SJSA1 (cell line): Measurements from ENCODE around the gene MTCL1. TPM values are rescaled to one million over a fixed set of nuclear protein-coding genes. Genes with fewer than 3 reads are reported as not detected.

Experiments
- DNase-seq, 2 experiments: peaks; one replicate each; pipeline ENCODE4 v3.0.0-alpha.2; 2015 to 2020; ENCODE audit warnings: low spot score in 2 of 2, low read depth in 1 of 2
- H3K27ac ChIP-seq: fragments of 250-450 bp; sonication (Bioruptor Pico); 2 replicates; pipeline ENCODE4 v1.5.1; 2020; ENCODE audit warnings: mild to moderate bottlenecking, moderate library complexity
- H3K27me3 ChIP-seq: fragments of 250-450 bp; sonication (Bioruptor Pico); replicated peaks from 2 replicates; pipeline ENCODE4 v1.5.1; 2020; ENCODE audit warnings: mild to moderate bottlenecking, moderate library complexity
- H3K36me3 ChIP-seq: fragments of 250-450 bp; sonication (Bioruptor Pico); 2 replicates; pipeline ENCODE4 v1.5.1; 2020; ENCODE audit warnings: mild to moderate bottlenecking
- H3K4me1 ChIP-seq: fragments of 250-450 bp; sonication (Bioruptor Pico); replicated peaks from 2 replicates; pipeline ENCODE4 v1.6.1; 2021; ENCODE audit warnings: mild to moderate bottlenecking
- H3K4me3 ChIP-seq: fragments of 250-450 bp; sonication (Bioruptor Pico); 2 replicates; pipeline ENCODE4 v1.5.1; 2020; ENCODE audit warnings: mild to moderate bottlenecking
- H3K9me3 ChIP-seq: fragments of 250-450 bp; sonication (Bioruptor Pico); replicated peaks from 2 replicates; pipeline ENCODE4 v1.5.1; 2020; ENCODE audit warnings: mild to moderate bottlenecking
- total RNA-seq: library from RNA; depleted of rRNA; stranded (reverse); fragments of >200 nt; shearing (Covaris generic); gene quantifications from 2 replicates; pipeline ENCODE4 v1.2.3, GENCODE V29; 2014

The MTCL1 gene
- total RNA-seq, 1 experiment from 2014 or later, result 47.7 TPM

DNA sequence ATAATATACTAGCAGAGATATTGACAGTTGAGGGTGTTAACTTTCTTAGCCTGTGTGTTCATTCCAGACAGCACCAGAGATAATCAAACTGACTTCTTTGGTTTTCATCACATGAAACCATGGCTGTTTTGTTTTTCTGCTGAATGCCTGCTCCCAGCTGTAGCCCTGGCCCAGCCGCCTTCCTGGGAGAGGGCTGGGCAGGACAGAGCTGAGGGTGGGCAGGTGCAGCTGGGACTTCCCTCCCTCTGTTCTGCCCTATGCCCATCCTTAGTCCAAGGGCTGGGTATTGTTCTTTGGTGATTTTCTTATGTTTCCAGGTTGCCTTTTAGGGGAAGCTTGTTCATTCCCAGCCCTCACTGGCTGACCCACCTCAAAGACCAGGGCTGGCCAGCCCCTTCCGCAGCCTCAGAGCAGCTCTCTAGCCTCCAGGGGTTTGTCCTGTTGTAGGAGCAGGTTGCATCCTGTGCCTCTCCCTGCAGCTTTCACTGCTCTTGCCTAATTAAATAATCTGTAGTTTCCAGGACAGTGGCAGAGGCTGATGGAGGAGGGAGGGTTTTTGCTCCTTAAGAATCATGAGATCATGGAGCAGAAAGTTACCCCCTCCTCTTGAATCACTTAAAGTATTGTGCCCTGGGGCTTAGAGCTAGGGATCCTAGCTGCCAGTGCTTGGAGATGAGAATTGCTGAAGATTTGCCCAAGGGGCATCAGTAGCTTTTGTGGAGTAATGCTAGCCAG lies 61.4 kb downstream of the MTCL1 start:
- Histone ChIP-seq H3K27me3 (no peaks in the 10 kb centered on the region), H3K36me3 (peaks cover 47% of the 10 kb centered on the region), H3K27ac (no peak overlapping the region), H3K9me3 (peaks cover 2% of the 10 kb centered on the region; the same call in 1 of the 2 replicates), H3K4me3 (no peak overlapping the region), H3K4me1 (no peaks in the 10 kb centered on the region; the same call in 1 of the 2 replicates)
- peak in 1 of 2 experiments; percentile 14 for DNase-seq

DNA sequence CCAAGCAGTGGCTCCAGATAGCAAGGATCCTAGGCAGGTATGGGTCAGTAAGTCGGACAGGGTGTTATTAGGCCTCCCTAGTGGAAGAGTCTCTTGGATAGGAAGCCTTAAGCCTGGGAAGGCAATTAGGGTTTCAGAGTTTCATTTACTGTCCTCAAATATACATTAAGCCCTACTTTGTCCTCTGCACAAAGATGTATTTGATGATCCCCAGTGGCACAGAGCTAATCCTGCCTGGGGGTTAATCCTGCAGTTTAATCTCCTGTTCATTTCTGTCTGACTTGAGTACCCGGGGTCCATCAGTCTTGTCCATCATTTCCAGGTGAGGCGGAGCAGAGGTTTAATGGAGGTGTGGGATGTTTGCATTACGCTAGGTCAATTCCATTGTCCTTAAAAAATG lies 62.0 kb downstream of the MTCL1 start:
- H3K9me3 ChIP-seq, result no peaks in the 10 kb centered on the region
- H3K4me1 ChIP-seq, result no peaks in the 10 kb centered on the region; the same call in 1 of the 2 replicates
- H3K4me3 ChIP-seq, result no peak overlapping the region
- H3K36me3 ChIP-seq, result peaks cover 41% of the 10 kb centered on the region
- no peak for DNase-seq
- H3K27me3 ChIP-seq, result no peaks in the 10 kb centered on the region
- H3K27ac ChIP-seq, result no peak overlapping the region

DNA sequence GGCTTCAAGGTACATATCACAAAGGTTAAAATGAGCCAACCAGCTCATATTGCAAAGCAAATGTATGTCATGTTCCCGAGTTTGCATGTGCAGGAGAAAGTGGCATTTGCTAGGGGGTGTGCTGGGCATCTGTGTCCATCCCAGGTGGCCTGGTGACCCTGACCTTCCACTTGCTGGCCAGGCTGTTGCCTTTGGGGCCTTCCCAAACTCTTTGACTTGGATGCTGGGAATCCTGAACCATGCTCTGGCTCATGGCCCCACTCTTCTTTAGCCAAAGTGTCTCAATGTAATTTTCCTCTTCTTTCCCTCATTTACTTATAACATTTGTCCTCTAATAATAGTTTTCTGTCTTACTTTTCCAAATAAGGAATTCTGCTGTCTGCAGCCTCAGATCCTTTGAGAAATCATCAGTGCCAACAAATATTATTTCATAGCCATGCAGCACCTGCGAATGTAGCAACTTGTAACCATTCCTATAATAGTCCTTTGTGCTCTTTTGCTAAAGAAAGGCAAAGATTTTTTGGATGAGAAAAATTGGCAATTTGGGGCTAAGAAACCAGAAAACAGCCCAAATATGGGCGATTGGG lies 64.2 kb downstream of the MTCL1 start:
- Histone ChIP-seq H3K27me3 (no peaks in the 10 kb centered on the region), H3K4me1 (no peaks in the 10 kb centered on the region), H3K27ac (no peak overlapping the region), H3K36me3 (peaks cover 20% of the 10 kb centered on the region), H3K9me3 (no peaks in the 10 kb centered on the region), H3K4me3 (no peak overlapping the region)
- DNase-seq, result peak in 1 of 2 experiments; percentile 30

DNA sequence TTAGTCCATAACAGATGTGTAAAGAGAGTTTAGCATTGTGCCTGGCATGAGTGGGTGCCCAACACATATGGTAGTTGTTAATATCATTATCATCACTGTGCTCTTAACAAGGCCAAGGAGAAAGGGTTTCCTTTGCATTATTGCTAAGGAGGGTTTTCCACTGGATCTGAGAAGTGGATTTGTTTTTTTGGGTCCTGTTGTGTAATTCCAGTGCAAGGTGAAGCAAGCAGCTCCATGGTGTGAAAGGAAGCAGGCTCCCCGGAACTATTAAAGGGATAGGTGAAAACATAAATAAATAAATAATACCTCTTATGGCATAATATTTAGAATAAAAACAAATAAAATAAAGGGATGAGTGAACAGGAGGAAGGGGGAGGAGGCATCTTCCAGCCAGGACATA lies 65.3 kb downstream of the MTCL1 start:
- H3K4me1 ChIP-seq, result no peaks in the 10 kb centered on the region
- H3K9me3 ChIP-seq, result no peaks in the 10 kb centered on the region
- no peak overlapping the region for H3K4me3 ChIP-seq
- peaks cover 9% of the 10 kb centered on the region; the same call in 1 of the 2 replicates for H3K36me3 ChIP-seq
- no peak for DNase-seq
- H3K27ac ChIP-seq, result no peak overlapping the region
- no peaks in the 10 kb centered on the region for H3K27me3 ChIP-seq

DNA sequence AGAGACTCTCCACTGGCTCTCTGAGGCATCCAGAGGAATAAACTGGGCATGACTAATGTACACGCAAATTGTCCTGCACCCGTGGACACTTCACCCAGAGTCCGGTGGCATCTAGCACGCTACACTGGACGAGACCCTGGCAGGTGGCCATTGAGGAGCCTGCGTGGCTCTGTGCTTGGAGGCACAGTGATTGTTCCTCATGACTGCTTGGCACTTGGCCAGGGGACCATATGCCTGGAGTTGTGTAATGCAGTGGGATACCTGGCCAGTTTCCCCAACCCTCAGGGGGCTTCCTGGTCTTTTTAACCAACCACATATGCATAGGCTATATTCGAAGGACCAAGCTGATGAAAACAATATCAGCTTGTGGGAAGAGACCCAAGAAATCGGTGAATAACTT lies 66.6 kb downstream of the MTCL1 start:
- H3K4me3 ChIP-seq, result no peak overlapping the region
- peak in 1 of 2 experiments; percentile 41 for DNase-seq
- H3K27ac ChIP-seq, result no peak overlapping the region
- H3K36me3 ChIP-seq, result peaks cover 1% of the 10 kb centered on the region; the same call in 1 of the 2 replicates
- H3K27me3 ChIP-seq, result no peaks in the 10 kb centered on the region
- H3K4me1 ChIP-seq, result no peaks in the 10 kb centered on the region
- H3K9me3 ChIP-seq, result no peaks in the 10 kb centered on the region

DNA sequence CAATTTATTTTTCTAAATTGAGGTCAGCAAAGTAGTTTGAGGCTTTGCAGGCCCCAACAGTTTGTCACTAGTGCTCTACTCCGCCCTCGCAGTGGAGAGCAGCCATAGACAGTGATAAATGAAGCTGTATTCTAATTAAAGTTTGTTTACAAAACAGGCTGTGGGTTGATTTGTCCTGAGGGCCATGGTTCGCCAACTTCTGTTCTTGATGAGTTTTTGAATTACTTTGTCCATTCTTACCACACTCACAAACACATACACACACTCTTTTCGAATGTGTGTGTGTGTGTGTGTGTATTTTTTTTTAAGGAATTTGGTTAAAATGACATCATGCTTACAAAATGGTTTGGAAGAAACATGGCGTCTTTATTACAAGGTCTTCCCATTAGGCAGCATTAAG lies 68.6 kb downstream of the MTCL1 start:
- H3K27me3 ChIP-seq, result no peaks in the 10 kb centered on the region
- H3K27ac ChIP-seq, result no peak overlapping the region
- H3K9me3 ChIP-seq, result no peaks in the 10 kb centered on the region
- peak in 1 of 2 experiments; percentile 5 for DNase-seq
- H3K4me1 ChIP-seq, result no peaks in the 10 kb centered on the region; the same call in 1 of the 2 replicates
- H3K36me3 ChIP-seq, result peaks cover 17% of the 10 kb centered on the region
- H3K4me3 ChIP-seq, result no peak overlapping the region

DNA sequence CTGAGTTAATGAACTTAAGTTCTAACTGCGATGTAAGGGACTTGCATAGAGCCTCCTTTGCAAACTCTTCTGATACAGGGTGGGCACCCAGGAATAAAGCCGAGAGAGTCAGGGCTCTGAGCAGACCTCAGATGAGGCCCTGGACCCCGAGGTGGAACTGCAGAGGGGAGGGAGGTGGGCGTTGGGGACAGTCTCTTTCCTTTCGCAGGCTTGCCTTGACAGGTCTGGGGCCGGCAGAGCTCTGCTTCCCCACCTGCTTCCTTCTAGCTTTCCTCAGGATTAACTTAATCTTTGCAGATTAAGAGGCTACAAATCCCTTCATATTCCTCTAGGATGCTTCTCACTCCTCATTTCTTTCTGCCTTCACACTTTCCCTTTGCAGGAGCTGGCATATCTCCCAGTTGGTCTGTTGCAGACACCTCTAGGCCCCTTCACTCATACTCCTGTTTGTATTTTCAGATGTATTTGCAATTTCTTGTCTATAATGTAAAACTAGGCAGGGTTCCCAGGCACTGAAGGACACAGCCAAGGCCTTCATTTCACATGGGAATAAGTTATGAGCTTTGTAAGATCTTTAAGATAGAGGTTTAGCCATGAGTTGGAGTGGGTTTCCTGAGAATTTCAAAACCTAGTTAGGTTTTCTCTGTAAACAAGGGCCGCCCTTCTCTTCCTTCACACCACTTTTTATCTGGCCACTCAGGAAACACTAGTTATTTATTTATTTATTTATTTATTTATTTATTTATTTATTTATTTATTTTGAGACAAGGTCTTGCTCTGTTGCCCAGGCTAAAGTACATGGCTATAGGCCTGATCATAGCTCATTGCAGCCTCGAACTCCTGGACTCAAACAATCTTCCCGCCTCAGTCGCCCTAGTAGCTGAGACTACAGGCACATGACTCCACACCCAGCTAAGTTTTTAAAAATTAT lies 70.9 kb downstream of the MTCL1 start:
- no peaks in the 10 kb centered on the region; the same call in 1 of the 2 replicates for H3K4me1 ChIP-seq
- H3K27me3 ChIP-seq, result no peaks in the 10 kb centered on the region
- no peak overlapping the region for H3K27ac ChIP-seq
- no peak overlapping the region for H3K4me3 ChIP-seq
- H3K9me3 ChIP-seq, result no peaks in the 10 kb centered on the region
- peak in 1 of 2 experiments; percentile 36 for DNase-seq
- H3K36me3 ChIP-seq, result peaks cover 38% of the 10 kb centered on the region

DNA sequence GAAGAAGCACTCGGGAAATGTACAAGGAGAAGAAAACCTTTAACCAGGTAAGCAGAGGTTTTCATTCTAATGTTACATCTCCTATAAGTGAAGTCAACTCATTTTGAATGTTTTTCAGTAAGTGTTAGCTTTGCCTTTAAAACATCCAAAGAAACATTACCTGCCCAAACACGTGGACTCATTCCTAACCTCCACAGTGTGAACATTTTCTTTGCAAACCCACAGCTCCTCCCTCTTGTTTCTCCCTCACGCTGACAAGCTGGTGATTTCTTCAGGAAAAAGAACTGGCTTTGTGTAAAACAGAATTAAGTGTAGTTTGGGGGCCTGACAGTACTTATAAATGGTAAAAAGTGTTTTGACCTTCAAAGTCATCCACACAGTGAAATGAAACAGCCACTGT lies 72.5 kb downstream of the MTCL1 start:
- H3K4me3 ChIP-seq, result no peak overlapping the region
- peaks cover 50% of the 10 kb centered on the region for H3K36me3 ChIP-seq
- H3K27ac ChIP-seq, result no peak overlapping the region
- H3K27me3 ChIP-seq, result no peaks in the 10 kb centered on the region
- H3K9me3 ChIP-seq, result no peaks in the 10 kb centered on the region
- H3K4me1 ChIP-seq, result no peaks in the 10 kb centered on the region; the same call in 1 of the 2 replicates
- DNase-seq, result no peak

DNA sequence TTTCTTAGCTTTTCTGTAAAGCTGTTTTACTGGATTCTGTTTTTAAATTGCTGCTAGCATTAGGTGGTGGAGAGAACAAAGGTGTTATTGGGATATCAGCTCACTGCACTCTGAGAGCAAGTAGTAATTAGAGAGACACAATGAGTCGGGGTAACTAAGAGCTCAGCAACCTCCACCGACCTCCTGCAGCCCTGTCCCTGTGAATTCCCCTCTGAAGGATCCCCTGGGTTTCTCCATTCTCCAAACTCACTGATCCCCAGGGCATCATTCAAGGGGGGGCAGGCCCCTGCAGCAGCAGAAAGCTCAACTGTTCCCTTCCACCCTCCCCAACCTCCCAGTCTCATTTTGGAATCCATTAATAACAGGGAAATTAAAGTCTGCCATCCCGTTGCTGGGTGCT lies 73.0 kb downstream of the MTCL1 start:
- Histone ChIP-seq H3K9me3 (no peaks in the 10 kb centered on the region), H3K4me1 (no peaks in the 10 kb centered on the region; the same call in 1 of the 2 replicates), H3K36me3 (peaks cover 52% of the 10 kb centered on the region), H3K4me3 (no peak overlapping the region), H3K27me3 (no peaks in the 10 kb centered on the region), H3K27ac (no peak overlapping the region)
- no peak for DNase-seq

DNA sequence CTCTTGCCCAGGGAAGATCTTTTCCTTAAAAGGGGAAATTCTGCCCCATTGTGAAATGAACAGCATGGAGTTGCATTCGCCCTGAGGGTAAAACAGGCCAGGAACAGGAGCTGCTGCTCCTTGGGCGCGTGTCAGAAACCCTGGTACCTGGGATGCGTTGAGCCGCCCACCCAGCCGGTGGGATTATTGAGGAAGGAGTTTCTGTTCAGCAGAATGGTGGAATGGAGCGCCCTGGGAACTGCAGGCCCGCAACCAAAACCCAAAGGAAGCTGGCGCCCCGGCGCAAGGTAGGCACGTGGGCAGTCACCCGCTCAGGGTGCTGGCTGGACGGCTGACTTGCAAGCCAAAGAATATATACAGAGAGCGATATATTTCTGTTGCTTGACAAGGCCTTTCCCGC lies 73.5 kb downstream of the MTCL1 start:
- no peak overlapping the region for H3K4me3 ChIP-seq
- H3K36me3 ChIP-seq, result peaks cover 56% of the 10 kb centered on the region
- no peak overlapping the region for H3K27ac ChIP-seq
- H3K9me3 ChIP-seq, result no peaks in the 10 kb centered on the region
- peak in 1 of 2 experiments; percentile 33 for DNase-seq
- H3K4me1 ChIP-seq, result no peaks in the 10 kb centered on the region; the same call in 1 of the 2 replicates
- H3K27me3 ChIP-seq, result no peaks in the 10 kb centered on the region

DNA sequence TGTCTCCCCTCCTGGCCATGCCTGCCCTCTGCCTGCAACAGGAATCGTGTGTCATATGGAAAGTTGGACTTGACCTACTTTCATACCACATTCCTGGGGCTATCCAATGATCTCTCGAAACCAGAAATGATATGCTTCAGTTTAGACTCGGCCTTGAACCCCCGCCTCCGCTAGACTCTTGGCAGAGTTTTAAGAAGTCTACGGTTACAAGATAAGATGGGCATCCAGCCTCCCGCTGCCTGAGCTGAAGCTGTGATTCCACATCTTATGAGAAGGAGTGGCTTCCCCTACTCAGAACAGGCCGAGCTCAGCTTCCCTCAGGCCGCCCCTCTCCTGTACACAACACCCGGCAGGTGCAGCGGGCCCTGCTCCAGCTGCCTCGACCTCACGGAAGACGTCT lies 73.9 kb downstream of the MTCL1 start:
- peak in 1 of 2 experiments; percentile 18 for DNase-seq
- no peaks in the 10 kb centered on the region; the same call in 1 of the 2 replicates for H3K4me1 ChIP-seq
- H3K27me3 ChIP-seq, result no peaks in the 10 kb centered on the region
- H3K9me3 ChIP-seq, result no peaks in the 10 kb centered on the region
- H3K27ac ChIP-seq, result no peak overlapping the region
- peaks cover 60% of the 10 kb centered on the region for H3K36me3 ChIP-seq
- no peak overlapping the region for H3K4me3 ChIP-seq

DNA sequence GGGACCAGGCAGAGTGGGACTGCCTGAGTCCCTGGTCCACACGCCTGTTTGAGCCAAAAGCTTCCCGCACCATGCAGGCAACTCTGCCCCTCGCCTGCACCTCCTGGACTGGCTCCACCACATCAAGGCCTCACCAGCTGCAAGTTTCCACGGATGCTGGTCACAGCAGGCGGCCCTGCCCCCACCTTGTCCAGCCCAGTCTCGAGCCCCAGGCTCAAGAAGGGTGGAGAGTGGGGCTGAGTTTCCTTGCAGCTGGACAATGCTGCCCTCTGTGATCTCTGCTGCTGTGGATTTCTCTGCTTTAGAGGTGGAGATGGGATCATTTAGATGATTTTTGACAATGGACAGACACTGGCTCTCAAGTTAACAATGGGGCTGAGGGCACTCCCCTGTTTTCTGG lies 74.9 kb downstream of the MTCL1 start:
- Histone ChIP-seq H3K4me1 (no peaks in the 10 kb centered on the region; the same call in 1 of the 2 replicates), H3K27me3 (no peaks in the 10 kb centered on the region), H3K9me3 (no peaks in the 10 kb centered on the region), H3K27ac (no peak overlapping the region), H3K36me3 (peaks cover 68% of the 10 kb centered on the region), H3K4me3 (no peak overlapping the region)
- peak in 1 of 2 experiments; percentile 25 for DNase-seq

DNA sequence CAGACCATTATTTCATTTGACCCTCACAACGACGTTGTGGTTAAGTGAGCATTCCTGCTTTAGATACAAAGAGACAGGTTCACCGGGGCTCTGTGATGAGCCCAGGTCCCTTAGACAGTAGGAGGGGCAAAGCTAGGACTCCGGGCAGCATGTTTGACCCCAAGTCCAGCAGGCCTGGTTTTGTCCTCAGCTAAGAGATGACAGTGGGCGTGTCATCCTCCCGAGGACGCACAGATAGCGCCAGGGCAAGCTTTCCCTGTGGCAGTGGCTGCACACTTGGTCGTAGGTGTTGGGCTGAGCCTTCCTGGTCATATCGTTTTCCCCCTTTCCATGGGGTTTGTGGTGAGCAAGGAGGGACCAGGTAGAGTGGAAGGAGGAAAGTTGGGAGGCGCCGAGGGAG lies 76.3 kb downstream of the MTCL1 start:
- peak in 1 of 2 experiments; percentile 29 for DNase-seq
- H3K4me1 ChIP-seq, result no peaks in the 10 kb centered on the region; the same call in 1 of the 2 replicates
- H3K9me3 ChIP-seq, result no peaks in the 10 kb centered on the region
- no peak overlapping the region for H3K27ac ChIP-seq
- no peaks in the 10 kb centered on the region for H3K27me3 ChIP-seq
- peaks cover 80% of the 10 kb centered on the region for H3K36me3 ChIP-seq
- no peak overlapping the region for H3K4me3 ChIP-seq
